Lower lobe of right lung (tissue), 2 donors: Measurements from ENCODE around the gene NUBP1. TPM values are rescaled to one million over a fixed set of nuclear protein-coding genes. Genes with fewer than 3 reads are reported as not detected.
"Not testable (repeated sequence)": the region's sequence is repeated elsewhere in the genome, so short reads cannot be mapped to it uniquely, and the experiment has no call there.

Experiments
- ATAC-seq, 2 donors: fragments of 200-7000 bp; cut with Tn5 transposase; one replicate each; pipeline ENCODE4 v1.9.1; 2020 to 2022; ENCODE audit warnings: mild to moderate bottlenecking in 2 of 2, moderate library complexity in 2 of 2
- DNase-seq: peaks from one replicate; pipeline ENCODE4 v3.0.0-alpha.2; 2020
- H3K27ac ChIP-seq: fragments of 200-600 bp; one replicate; pipeline ENCODE4 v1.8.0; 2022
- H3K27me3 ChIP-seq: fragments of 200-600 bp; one replicate; pipeline ENCODE4 v1.8.0; 2022; ENCODE audit warnings: low read depth
- H3K36me3 ChIP-seq: fragments of 200-600 bp; one replicate; pipeline ENCODE4 v1.8.0; 2022; ENCODE audit warnings: mild to moderate bottlenecking
- H3K4me1 ChIP-seq: fragments of 200-600 bp; one replicate; pipeline ENCODE4 v1.8.0; 2022
- H3K4me3 ChIP-seq: fragments of 200-600 bp; one replicate; pipeline ENCODE4 v1.8.0; 2022; ENCODE audit warnings: mild to moderate bottlenecking
- H3K9me3 ChIP-seq: fragments of 200-600 bp; one replicate; pipeline ENCODE4 v1.8.0; 2022
- CTCF ChIP-seq: fragments of 200-600 bp; IDR thresholded peaks from one replicate; pipeline ENCODE4 v1.8.0; 2022; ENCODE audit warnings: antibody characterized with exemption, mild to moderate bottlenecking
- intact Hi-C: fragments of 100-400 bp; cut with DNase I; formaldehyde crosslinking; loops from one replicate; pipeline ENCODE4 v1.11.0; 2022
- total RNA-seq: library from RNA; stranded (reverse); fragmentation: NEBNext Ultra II Directional; extraction: Animal tissue kit (Norgen Biotek cat#: 25700); gene quantifications from one replicate; pipeline ENCODE4 v1.2.1, GENCODE V29; 2021
- donor health status: DM: no; HTN: yes; CAD: no; lungs with severe emphysema.

NUBP1 gene
- total RNA-seq, 1 donor from 2014 or later = 37.7 TPM

GRCh38 chr16:10738231-10739077 lies 5.2 kb upstream of the NUBP1 start:
- Histone ChIP-seq H3K27me3 (no peaks in the 10 kb centered on the region), H3K4me3 (no peak overlapping the region), H3K9me3 (no peaks in the 10 kb centered on the region), H3K4me1 (peaks cover 32% of the 10 kb centered on the region), H3K27ac (peak overlapping the region; percentile 60), H3K36me3 (no peaks in the 10 kb centered on the region)
- TF ChIP-seq CTCF = no peak
- DNase-seq (peak; percentile 70), ATAC-seq (peak; percentile 37 to 58)
- intact Hi-C loops = loop anchor here (10.0 kb wide), 1 partner anchor 224 kb away; no protein-coding TSS in a partner anchor

- TF ChIP-seq CTCF = no peak
- Histone ChIP-seq H3K27ac (no peak overlapping the region), H3K4me1 (peaks cover 43% of the 10 kb centered on the region), H3K36me3 (no peaks in the 10 kb centered on the region), H3K4me3 (no peak overlapping the region), H3K27me3 (no peaks in the 10 kb centered on the region), H3K9me3 (no peaks in the 10 kb centered on the region)
- no peak for ATAC-seq
- no peak for DNase-seq
- intact Hi-C loops = loop anchor here (10.0 kb wide), 1 partner anchor 225 kb away; no protein-coding TSS in a partner anchor
Observed at GRCh38 chr16:10740000-10740844, 3.4 kb upstream of the NUBP1 start.

GRCh38 chr16:10740845-10741208 lies 2.8 kb upstream of the NUBP1 start:
- no peak overlapping the region for H3K4me3 ChIP-seq
- no peak overlapping the region for H3K27ac ChIP-seq
- H3K36me3 ChIP-seq = no peaks in the 10 kb centered on the region
- no peaks in the 10 kb centered on the region for H3K9me3 ChIP-seq
- no peak for ATAC-seq
- peaks cover 49% of the 10 kb centered on the region for H3K4me1 ChIP-seq
- DNase-seq = no peak
- intact Hi-C loops = no loop called here
- H3K27me3 ChIP-seq = no peaks in the 10 kb centered on the region
- no peak for TF ChIP-seq CTCF

GRCh38 chr16:10741249-10741648 lies 2.4 kb upstream of the NUBP1 start:
- intact Hi-C loops = not testable (repeated sequence)

GRCh38 chr16:10741844-10742243 lies 1.8 kb upstream of the NUBP1 start:
- TF ChIP-seq CTCF = no peak
- H3K27me3 ChIP-seq = no peaks in the 10 kb centered on the region
- DNase-seq (no peak), ATAC-seq (no peak)
- H3K36me3 ChIP-seq = peaks cover 6% of the 10 kb centered on the region
- H3K9me3 ChIP-seq = no peaks in the 10 kb centered on the region
- intact Hi-C loops = no loop called here
- peaks cover 52% of the 10 kb centered on the region for H3K4me1 ChIP-seq
- H3K27ac ChIP-seq = no peak overlapping the region
- H3K4me3 ChIP-seq = no peak overlapping the region

More at GRCh38 chr16:10741249-10741648, 2.4 kb upstream of the NUBP1 start:
- ATAC-seq, H3K9me3 ChIP-seq, H3K4me3 ChIP-seq, H3K27ac ChIP-seq, H3K27me3 ChIP-seq, DNase-seq, H3K36me3 ChIP-seq: not testable (repeated sequence)
- H3K4me1 ChIP-seq = peaks cover 53% of the 10 kb centered on the region
